ENCODE measurements around the gene ARHGEF5. TPM values are rescaled to one million over a fixed set of nuclear protein-coding genes. Genes with fewer than 3 reads are reported as not detected.

The ARHGEF5 gene
- total and polyA plus RNA-seq, 11 donors: 0.53 to 11.7 (median 1.3) TPM

- Histone ChIP-seq H3K27me3 (no peaks in the 10 kb centered on the region), H3K36me3 (no peaks in the 10 kb centered on the region), H3K27ac (no peak overlapping the region), H3K9me3 (peaks cover 0 to 28% (median 0%) of the 10 kb centered on the region in 12 donors), H3K4me3 (no peak overlapping the region), H3K4me1 (no peaks in the 10 kb centered on the region)
- no peak for DNase-seq
- 58 to 65% (median 62%) methylated on average over 2 of the region's 2 CpGs for WGBS, 4 donors
- intact Hi-C loops (cut with DNase I): no loop called here
- no peak for ATAC-seq
- TF ChIP-seq, protein P1, sequence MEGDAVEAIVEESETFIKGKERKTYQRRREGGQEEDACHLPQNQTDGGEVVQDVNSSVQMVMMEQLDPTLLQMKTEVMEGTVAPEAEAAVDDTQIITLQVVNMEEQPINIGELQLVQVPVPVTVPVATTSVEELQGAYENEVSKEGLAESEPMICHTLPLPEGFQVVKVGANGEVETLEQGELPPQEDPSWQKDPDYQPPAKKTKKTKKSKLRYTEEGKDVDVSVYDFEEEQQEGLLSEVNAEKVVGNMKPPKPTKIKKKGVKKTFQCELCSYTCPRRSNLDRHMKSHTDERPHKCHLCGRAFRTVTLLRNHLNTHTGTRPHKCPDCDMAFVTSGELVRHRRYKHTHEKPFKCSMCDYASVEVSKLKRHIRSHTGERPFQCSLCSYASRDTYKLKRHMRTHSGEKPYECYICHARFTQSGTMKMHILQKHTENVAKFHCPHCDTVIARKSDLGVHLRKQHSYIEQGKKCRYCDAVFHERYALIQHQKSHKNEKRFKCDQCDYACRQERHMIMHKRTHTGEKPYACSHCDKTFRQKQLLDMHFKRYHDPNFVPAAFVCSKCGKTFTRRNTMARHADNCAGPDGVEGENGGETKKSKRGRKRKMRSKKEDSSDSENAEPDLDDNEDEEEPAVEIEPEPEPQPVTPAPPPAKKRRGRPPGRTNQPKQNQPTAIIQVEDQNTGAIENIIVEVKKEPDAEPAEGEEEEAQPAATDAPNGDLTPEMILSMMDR (IDR thresholded peaks at IDR 0.05): no peak
- TF ChIP-seq POLR2A (IDR thresholded peaks at IDR 0.05): no peak
Observed at GRCh38 chr7:144428431-144428830, 73.2 kb downstream of the ARHGEF5 start.

Other genes starting within 250 kb of the ARHGEF5 start
- not detected for gene OR2A2, start 245.8 kb upstream of the ARHGEF5 start, total RNA-seq
- not detected for gene OR2A2, start 245.8 kb upstream of the ARHGEF5 start, polyA plus RNA-seq
- gene OR2A14, start 232.2 kb upstream of the ARHGEF5 start, total RNA-seq: not detected
- not detected for gene OR2A14, start 232.2 kb upstream of the ARHGEF5 start, polyA plus RNA-seq
- gene CTAGE4, start 171.9 kb upstream of the ARHGEF5 start, total RNA-seq: 1 to 10 TPM in 2 of 9 donors, under 1 TPM in 3, not detected in 4; 0.08 to 2.6 (median 0.25) TPM
- gene CTAGE4, start 171.9 kb upstream of the ARHGEF5 start, polyA plus RNA-seq: under 1 TPM; 0.03 to 0.27 TPM
- 1 to 10 TPM in 3 of 9 donors, under 1 TPM in 4, not detected in 2; 0.27 to 4.2 (median 0.60) TPM for gene ARHGEF35, start 159.6 kb upstream of the ARHGEF5 start, total RNA-seq
- under 1 TPM; 0.47 to 0.95 TPM for gene ARHGEF35, start 159.6 kb upstream of the ARHGEF5 start, polyA plus RNA-seq
- not detected for gene OR2A42, start 115.8 kb upstream of the ARHGEF5 start, total RNA-seq
- not detected for gene OR2A42, start 115.8 kb upstream of the ARHGEF5 start, polyA plus RNA-seq
- 1 to 10 TPM in 1 of 9 donors, under 1 TPM in 7, not detected in 1; 0.23 to 4.4 (median 0.48) TPM for gene OR2A7, start 90.6 kb upstream of the ARHGEF5 start, total RNA-seq
- gene OR2A7, start 90.6 kb upstream of the ARHGEF5 start, polyA plus RNA-seq: under 1 TPM; 0.19 TPM
- under 1 TPM in 2 of 9 donors, not detected in 7; 0.13 to 0.51 TPM for gene CTAGE8, start 86.1 kb upstream of the ARHGEF5 start, total RNA-seq
- gene CTAGE8, start 86.1 kb upstream of the ARHGEF5 start, polyA plus RNA-seq: under 1 TPM in 1 of 2 donors, not detected in 1; 0.07 TPM
- gene OR2A1, start 43.0 kb upstream of the ARHGEF5 start, total RNA-seq: under 1 TPM in 2 of 9 donors, not detected in 7; 0.12 to 0.25 TPM
- gene OR2A1, start 43.0 kb upstream of the ARHGEF5 start, polyA plus RNA-seq: under 1 TPM; 0.04 to 0.11 TPM
- not detected for gene NOBOX, start 48.3 kb downstream of the ARHGEF5 start, total RNA-seq
- gene NOBOX, start 48.3 kb downstream of the ARHGEF5 start, polyA plus RNA-seq: not detected

Measured in heart left ventricle (tissue), 16 donors.